Bone marrow (tissue), 2 donors: Measurements from ENCODE around the gene UNC93B1.
A peak's percentile ranks its signal among the peaks of the same experiment; 100 is the strongest.

Source experiments
- DNase-seq, 2 donors: peaks; one replicate each; lab custom pipeline; 2025; lab: John Stamatoyannopoulos, UW

UNC93B1 gene

GRCh38 chr11:68022531-68022930, 18.6 kb upstream of the UNC93B1 start:
- DNase-seq: no peak

- no peak for DNase-seq
Measured at GRCh38 chr11:68021167-68021787, 17.4 kb upstream of the UNC93B1 start.

DNA sequence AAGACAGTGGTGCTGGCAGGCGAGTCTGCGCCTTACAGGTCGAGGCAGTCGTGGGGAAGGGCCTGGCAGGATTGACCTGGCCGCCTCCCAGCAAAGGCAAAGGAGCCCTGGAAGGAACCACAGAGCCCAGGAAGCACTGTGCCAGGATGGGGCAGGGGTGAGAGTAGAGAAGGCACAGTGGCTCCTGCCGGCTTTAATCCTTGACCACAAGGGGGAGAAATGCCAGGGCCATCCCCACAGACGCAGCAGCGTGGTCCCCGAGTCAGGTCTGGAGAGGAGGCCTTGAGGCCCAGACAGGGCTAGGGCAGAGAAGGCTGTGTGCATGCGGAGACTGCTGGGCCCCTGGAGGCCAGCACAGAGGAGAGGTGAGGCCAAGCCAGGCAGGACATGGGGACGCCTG, 16.7 kb upstream of the UNC93B1 start:
- DNase-seq: no peak

GRCh38 chr11:68019486-68019885, 15.6 kb upstream of the UNC93B1 start:
- DNase-seq: no peak

- no peak for DNase-seq
Measured at GRCh38 chr11:68018730-68019190, 14.9 kb upstream of the UNC93B1 start.

GRCh38 chr11:68017980-68018729, 14.3 kb upstream of the UNC93B1 start:
- DNase-seq: no peak

- no peak for DNase-seq
Measured at GRCh38 chr11:68016904-68017817, 13.3 kb upstream of the UNC93B1 start.

GRCh38 chr11:68016161-68016903, 12.4 kb upstream of the UNC93B1 start:
- no peak for DNase-seq

- DNase-seq: no peak
Measured at GRCh38 chr11:68015467-68015866, 11.6 kb upstream of the UNC93B1 start.

GRCh38 chr11:68014947-68015447, 11.1 kb upstream of the UNC93B1 start:
- DNase-seq: no peak

DNA sequence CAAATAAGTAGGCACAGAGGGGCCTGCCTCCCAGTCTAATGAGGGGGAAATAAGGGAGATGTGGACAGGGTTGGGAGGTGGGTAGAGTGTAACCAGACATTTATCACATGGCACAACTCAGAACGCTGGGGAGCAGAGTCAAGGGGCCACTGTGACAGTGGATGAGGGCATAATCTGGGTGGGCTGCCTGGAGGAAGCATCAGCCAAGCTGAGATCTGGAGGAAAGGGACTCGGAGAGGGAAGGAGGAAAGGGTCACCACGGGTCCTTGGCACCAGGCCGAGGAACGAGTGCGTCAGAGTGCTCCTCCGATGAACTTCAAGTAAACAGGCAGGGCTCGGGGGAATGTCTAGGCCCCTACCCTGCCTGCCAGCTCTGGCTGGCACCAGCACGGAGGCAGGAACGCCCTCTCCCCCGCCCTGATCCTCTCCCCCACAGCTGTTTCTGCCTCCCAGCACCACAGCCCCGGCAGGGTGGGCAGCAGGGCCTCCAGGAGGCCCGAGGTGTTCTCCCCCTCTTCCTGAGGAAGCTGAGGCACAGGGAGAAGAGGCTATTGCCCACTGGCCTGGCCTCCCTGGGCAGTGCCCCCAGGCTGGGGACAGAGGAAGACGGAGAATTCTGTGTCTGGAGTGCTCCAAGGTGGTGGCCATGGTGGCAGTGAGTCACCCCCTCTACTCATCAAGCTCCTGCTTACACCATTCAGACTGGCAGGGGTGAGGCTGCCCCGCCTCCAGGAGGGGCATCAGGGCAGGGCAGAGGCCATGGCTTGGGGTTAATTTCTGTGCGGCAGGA, 10.5 kb upstream of the UNC93B1 start:
- peak; percentile 24 to 75 for DNase-seq

DNA sequence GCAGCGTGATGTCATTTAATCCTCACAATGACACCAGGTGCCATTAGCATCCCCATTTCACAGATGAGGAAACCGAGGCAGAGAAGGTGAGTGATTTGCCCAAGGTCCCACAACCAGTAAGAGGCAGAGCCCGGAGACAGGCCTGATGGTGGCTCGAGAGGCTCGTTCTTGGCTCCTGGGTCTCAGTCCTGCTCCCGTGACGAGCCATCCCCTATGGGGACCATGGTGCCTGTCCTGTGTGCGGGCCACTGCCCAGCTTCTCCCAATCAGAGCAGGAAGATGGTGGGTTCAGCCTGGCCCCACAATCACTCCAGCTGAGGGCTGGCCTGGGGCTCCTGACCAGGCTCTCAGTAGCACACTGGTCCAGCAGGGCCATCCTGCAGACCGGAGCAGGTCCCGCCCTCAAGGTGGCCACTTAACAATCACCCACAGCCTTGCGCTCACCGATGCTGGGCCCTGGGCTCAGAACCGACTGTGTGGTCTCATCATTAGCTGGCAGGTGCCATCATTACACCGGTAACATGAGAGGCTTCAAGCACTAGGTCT, 9.8 kb upstream of the UNC93B1 start:
- DNase-seq: no peak

DNA sequence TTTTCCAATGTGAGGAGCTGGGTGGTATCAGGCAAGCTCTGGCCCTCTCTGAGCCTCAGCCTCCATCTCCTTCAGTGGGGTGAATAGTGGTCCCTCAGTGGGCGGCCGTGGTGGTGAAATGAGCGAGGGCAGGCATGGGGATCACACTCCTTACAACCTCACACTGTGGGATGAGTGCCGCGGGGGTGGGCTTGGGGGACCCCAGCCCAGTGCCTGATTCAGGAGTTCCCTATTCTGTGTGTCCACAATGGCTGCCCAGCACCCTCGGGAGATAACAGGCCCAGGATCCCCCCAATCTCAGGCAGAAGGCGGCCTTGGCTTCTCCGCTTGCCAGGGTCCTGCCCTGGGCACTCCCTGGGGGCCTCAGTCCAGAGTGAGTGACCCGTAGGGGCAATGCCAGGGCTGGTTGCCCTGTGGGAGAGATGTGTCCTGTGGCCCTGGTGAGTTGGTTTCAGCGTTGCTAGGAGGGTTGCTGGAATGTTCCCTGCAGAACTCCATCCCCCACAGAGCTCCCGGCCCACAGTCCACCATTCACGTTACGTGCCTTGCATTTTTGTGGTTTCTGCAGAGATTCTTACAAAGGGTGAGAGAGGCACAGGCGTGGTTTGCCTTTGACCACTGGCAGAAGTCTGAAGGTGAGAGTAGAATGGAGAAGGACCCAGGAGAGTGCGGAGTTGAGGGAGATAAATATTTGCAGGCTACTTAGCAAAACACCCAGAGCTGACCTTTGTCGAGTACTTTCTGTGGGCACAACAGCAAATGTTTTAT, 9.1 kb upstream of the UNC93B1 start:
- DNase-seq: no peak

DNA sequence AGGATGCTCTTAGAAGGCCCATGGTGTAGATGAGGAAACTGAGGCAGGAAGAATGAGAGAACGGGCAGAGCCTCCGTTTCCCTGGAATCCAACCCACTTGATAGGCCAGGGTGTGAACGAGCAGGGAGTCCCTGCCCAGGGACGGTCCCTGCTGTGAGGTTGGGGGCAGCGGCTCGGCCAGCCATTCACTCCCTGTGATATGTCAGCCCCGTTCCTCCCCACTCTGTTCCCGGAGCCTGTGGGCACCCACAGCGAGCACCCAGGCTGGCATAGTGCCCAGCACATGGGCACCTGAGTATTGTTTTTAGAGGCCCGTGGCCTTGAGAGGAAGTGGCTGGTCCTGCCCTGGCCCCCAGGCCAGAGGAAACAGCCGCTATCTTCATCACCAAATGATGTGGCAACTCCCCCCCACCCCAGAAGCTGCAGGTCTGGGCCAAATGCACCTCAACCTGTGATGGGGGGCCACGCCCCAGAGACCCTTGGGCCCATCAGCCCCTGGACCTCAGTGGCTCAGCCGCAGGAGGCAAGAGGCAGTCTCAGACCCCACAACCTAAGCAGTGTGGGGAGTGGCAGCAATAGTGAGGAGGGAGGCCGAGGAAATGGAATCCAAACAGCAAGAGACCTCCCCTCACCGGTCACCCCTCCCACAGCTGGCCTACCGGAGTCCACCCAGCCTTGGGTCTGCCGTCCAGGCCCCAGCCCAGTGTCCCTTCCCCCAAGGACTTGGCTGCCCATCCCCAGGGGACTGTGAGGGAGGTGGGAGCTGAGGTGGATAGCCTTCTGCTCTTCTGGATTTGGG, 8.3 kb upstream of the UNC93B1 start:
- no peak for DNase-seq

DNA sequence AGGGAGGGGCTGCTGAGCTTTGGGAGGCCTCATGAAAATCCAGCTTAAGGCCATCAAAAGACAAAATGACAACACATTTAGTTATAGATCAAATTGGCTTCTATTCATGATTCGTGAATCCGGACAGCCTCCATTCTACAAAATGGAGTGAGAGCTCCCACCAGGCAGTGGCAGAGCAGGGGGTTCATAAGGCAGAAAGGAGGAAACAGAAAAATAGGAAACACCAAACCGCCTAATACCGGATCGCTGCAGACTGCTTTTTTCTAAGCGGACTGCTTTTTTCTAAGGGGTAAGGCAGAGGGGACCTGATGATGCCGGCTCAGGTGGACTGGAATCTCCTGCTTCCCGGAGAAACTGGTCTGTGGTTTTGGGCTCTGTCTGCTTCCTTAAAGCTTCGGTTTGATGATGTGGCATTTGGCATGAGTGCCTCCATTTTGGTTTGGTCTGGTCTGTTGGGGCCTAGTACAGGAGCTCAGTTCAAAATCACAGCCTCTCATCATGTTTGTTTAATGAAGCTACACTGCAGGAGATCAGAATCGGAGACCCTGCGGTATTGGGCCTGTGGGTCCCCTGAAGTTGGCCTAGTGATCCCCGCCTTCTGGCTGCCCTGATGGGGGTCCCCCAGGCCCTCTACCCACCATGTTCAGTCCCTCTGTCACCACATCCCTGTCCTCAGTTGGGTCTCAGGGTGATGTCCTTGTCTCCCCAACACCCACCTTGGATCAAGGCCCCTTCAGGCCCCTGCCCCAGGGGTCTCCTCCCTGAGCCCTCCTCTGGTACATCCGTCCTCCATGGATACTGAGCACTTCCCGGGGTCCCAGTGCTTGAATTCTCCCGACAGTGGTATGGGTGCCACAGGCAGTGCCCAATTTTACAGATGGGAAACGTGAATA, 7.4 kb upstream of the UNC93B1 start:
- DNase-seq: peak in 1 of 2 donors; percentile 64

DNA sequence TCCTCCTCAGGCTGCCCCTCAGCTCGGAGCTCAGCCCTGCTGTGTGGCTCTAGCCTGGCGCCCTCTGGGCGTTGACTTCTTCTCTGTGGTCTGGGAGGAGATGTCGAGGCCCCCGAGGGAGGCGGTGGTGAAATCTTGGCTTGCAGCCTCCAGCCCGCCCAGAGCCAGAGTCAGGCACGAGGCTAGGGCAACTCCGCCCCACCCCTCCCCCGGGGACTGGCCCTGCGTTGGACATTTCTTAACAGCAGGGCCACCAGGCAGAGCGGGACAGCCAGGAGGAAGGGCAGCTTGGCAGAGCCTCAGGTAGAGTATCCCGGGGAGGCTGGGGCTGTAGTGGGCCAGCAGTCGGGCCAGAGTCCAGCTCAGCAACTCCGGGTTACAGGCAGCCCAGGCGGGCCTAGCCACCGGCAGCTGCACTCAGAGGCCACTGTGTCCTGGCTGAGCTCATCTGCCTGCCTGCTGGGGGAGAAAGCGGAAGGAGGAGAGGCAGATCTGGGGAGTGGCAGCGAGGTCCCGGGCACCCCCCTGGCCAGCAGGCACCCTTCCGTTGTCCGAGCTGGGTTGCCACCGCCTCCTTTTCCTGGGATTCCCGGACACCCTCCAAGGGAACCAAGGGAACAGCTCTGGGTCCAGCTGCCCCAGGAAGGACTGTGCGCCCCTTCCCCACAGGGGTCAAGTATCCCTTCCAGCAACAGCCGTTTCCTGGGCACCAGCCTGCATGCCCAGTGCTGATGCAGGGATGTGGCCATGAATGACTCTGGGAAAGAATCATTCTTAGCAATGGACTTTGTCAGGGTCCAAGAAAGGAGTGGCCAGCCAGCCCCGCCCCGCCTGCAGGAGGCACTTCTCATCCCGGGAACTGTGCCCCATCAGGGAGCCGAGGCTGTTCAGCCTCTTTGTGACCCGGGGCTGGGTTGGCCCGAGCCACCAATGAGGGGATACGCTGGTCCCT, 6.5 kb upstream of the UNC93B1 start, which contains the start of gene ALDH3B1:
Gene ALDH3B1 (plus strand): TSS at position 238 of the 952 bp plus-strand sequence. CDS start 4,971 bp downstream, outside the sequence.
- DNase-seq: peak; percentile 43 to 76
